DOHH2 (cell line): ENCODE results near the gene NR2F1-AS1.

Experiments used
- H3F3A ChIP-seq: fragments of 200-600 bp; sonication (generic), shearing (Covaris generic); 2 replicates; pipeline ENCODE4 v1.6.0; 2016; ENCODE audit warnings: antibody characterized with exemption, mild to moderate bottlenecking; ENCODE audit not compliant: control insufficient read depth, insufficient read depth
- H3K27ac ChIP-seq: fragments of 200-600 bp; sonication (generic); 2 replicates; pipeline ENCODE4 v1.5.1; 2014; ENCODE audit warnings: low read depth, mild to moderate bottlenecking, low read length, moderate library complexity
- H3K27me3 ChIP-seq: fragments of 200-600 bp; sonication (generic); 2 replicates; pipeline ENCODE4 v1.6.1; 2014; ENCODE audit warnings: mild to moderate bottlenecking, low read length, mixed read lengths; ENCODE audit not compliant: control insufficient read depth
- H3K36me3 ChIP-seq: fragments of 200-600 bp; sonication (generic); 2 replicates; pipeline ENCODE4 v1.6.1; 2014; ENCODE audit warnings: mild to moderate bottlenecking, low read length, moderate library complexity, mixed read lengths; ENCODE audit not compliant: control insufficient read depth
- H3K4me1 ChIP-seq: fragments of 200-600 bp; sonication (generic); 2 replicates; pipeline ENCODE4 v1.6.1; 2014; ENCODE audit warnings: mild to moderate bottlenecking, low read length, mixed read lengths; ENCODE audit not compliant: control insufficient read depth
- H3K4me2 ChIP-seq: fragments of 200-600 bp; sonication (generic); 2 replicates; pipeline ENCODE4 v1.6.0; 2014; ENCODE audit warnings: mild to moderate bottlenecking, low read length, moderate library complexity
- H3K4me3 ChIP-seq: fragments of 200-600 bp; sonication (generic); 2 replicates; pipeline ENCODE4 v1.5.1; 2014; ENCODE audit warnings: mild to moderate bottlenecking, low read length, mixed read lengths
- H3K79me2 ChIP-seq: fragments of 200-600 bp; sonication (generic); 2 replicates; pipeline ENCODE4 v1.6.1; 2014; ENCODE audit warnings: mild to moderate bottlenecking, low read length, mixed read lengths; ENCODE audit not compliant: control insufficient read depth
- H3K9me2 ChIP-seq: fragments of 200-600 bp; sonication (generic); replicated peaks from 2 replicates; pipeline ENCODE4 v1.6.1; 2014; ENCODE audit warnings: mild to moderate bottlenecking, low read length, mixed read lengths; ENCODE audit not compliant: control insufficient read depth
- H3K9me3 ChIP-seq: fragments of 200-600 bp; sonication (generic); 2 replicates; pipeline ENCODE4 v1.6.1; 2014; ENCODE audit warnings: antibody characterized with exemption, low read length, mixed read lengths; ENCODE audit not compliant: control insufficient read depth, insufficient read depth
- H4K20me1 ChIP-seq: fragments of 200-600 bp; sonication (generic); 2 replicates; pipeline ENCODE4 v1.6.0; 2014; ENCODE audit warnings: low read depth, mild to moderate bottlenecking, antibody characterized with exemption, low read length, moderate library complexity; ENCODE audit not compliant: control insufficient read depth, insufficient read depth
- CTCF ChIP-seq: fragments of 200-600 bp; sonication (generic); IDR thresholded peaks from one replicate; pipeline ENCODE4 v1.5.1; 2014; ENCODE audit warnings: antibody characterized with exemption, mild to moderate bottlenecking, low read depth, low read length; ENCODE audit not compliant: poor library complexity, severe bottlenecking
- EZH2phosphoT487 ChIP-seq: fragments of 200-600 bp; sonication (generic); IDR thresholded peaks from 2 replicates; pipeline ENCODE4 v1.6.1; 2017; ENCODE audit warnings: borderline replicate concordance, mild to moderate bottlenecking, antibody characterized with exemption, low read length, moderate library complexity, mixed read lengths

Gene NR2F1-AS1

GRCh38 chr5:93497096-93497495 is 83.9 kb downstream of the NR2F1-AS1 start:
- Histone ChIP-seq H3K4me2 (no peak overlapping the region), H4K20me1 (no peaks in the 10 kb centered on the region), H3F3A (no peaks in the 10 kb centered on the region), H3K27ac (no peak overlapping the region), H3K79me2 (no peaks in the 10 kb centered on the region), H3K4me3 (no peak overlapping the region), H3K27me3 (no peaks in the 10 kb centered on the region), H3K36me3 (no peaks in the 10 kb centered on the region), H3K9me2 (no peaks in the 10 kb centered on the region), H3K9me3 (no peaks in the 10 kb centered on the region), H3K4me1 (no peaks in the 10 kb centered on the region)
- TF ChIP-seq CTCF = no peak
- TF ChIP-seq EZH2phosphoT487 = no peak

GRCh38 chr5:93479982-93480509 is 101.0 kb downstream of the NR2F1-AS1 start:
- Histone ChIP-seq H4K20me1 (no peaks in the 10 kb centered on the region), H3K4me3 (no peak overlapping the region)

GRCh38 chr5:93477816-93478215 is 103.2 kb downstream of the NR2F1-AS1 start:
- Histone ChIP-seq H3K4me3 (no peak overlapping the region), H3K27ac (no peak overlapping the region), H3F3A (no peaks in the 10 kb centered on the region), H4K20me1 (no peaks in the 10 kb centered on the region), H3K27me3 (no peaks in the 10 kb centered on the region), H3K79me2 (no peaks in the 10 kb centered on the region), H3K36me3 (no peaks in the 10 kb centered on the region), H3K9me3 (no peaks in the 10 kb centered on the region; the same call in 1 of the 2 replicates), H3K4me2 (no peak overlapping the region), H3K9me2 (no peaks in the 10 kb centered on the region), H3K4me1 (no peaks in the 10 kb centered on the region)
- TF ChIP-seq CTCF (no peak), EZH2phosphoT487 (no peak)

More at GRCh38 chr5:93479982-93480509, 101.0 kb downstream of the NR2F1-AS1 start:
- Histone ChIP-seq H3K27ac (no peak overlapping the region), H3K9me3 (no peaks in the 10 kb centered on the region; the same call in 1 of the 2 replicates), H3K36me3 (no peaks in the 10 kb centered on the region), H3K79me2 (no peaks in the 10 kb centered on the region), H3K4me2 (no peak overlapping the region), H3F3A (no peaks in the 10 kb centered on the region), H3K27me3 (no peaks in the 10 kb centered on the region), H3K9me2 (no peaks in the 10 kb centered on the region), H3K4me1 (no peaks in the 10 kb centered on the region)
- TF ChIP-seq EZH2phosphoT487 (no peak), CTCF (no peak)
